VCaP (cell line): ENCODE data around the gene UBE2E2.
"Not testable (repeated sequence)": the region's sequence is repeated elsewhere in the genome, so short reads cannot be mapped to it uniquely, and the experiment has no call there.

Experiments
- H3K27ac ChIP-seq: fragments of 450-650 bp; 2 replicates; pipeline ENCODE4 v1.5.1; 2017
- CTCF ChIP-seq: fragments of 450-650 bp; conservative IDR thresholded peaks from 2 replicates; pipeline ENCODE4 v1.5.1; 2017; ENCODE audit warnings: mild to moderate bottlenecking, moderate library complexity

The UBE2E2 gene

GRCh38 chr3:23329471-23330105 lies 126.5 kb downstream of the UBE2E2 start:
- H3K27ac ChIP-seq, result no peak overlapping the region
- TF ChIP-seq CTCF, result no peak

- H3K27ac ChIP-seq, result no peak overlapping the region
- TF ChIP-seq CTCF, result no peak
These were observed 127.4 kb downstream of the UBE2E2 start for GRCh38 chr3:23330568-23330967.

GRCh38 chr3:23331141-23331935 lies 128.2 kb downstream of the UBE2E2 start:
- no peak overlapping the region; the same call in 1 of the 2 replicates for H3K27ac ChIP-seq
- TF ChIP-seq CTCF, result no peak

- no peak overlapping the region for H3K27ac ChIP-seq
- no peak for TF ChIP-seq CTCF
These were observed 130.5 kb downstream of the UBE2E2 start for GRCh38 chr3:23333633-23334032.

GRCh38 chr3:23336853-23337252 lies 133.7 kb downstream of the UBE2E2 start:
- not testable (repeated sequence) for H3K27ac ChIP-seq

- H3K27ac ChIP-seq, result no peak overlapping the region
- no peak for TF ChIP-seq CTCF
These were observed 138.2 kb downstream of the UBE2E2 start for GRCh38 chr3:23341147-23341838.

- no peak overlapping the region for H3K27ac ChIP-seq
- TF ChIP-seq CTCF, result no peak
These were observed 139.2 kb downstream of the UBE2E2 start for GRCh38 chr3:23342343-23342742.
